Right cardiac atrium (tissue), 5 donors: ENCODE results near the gene DNASE1. TPM values are rescaled to one million over a fixed set of nuclear protein-coding genes. Genes with fewer than 3 reads are reported as not detected.

Experiments used
- ATAC-seq, 2 donors: fragments of 200-7000 bp; cut with Tn5 transposase; one replicate each; pipeline versions ENCODE4 v1.8.0 to v1.9.1; 2020; ENCODE audit warnings: moderate library complexity in 2 of 2, mild to moderate bottlenecking in 1 of 2
- DNase-seq, 3 donors: peaks; one replicate each; pipeline ENCODE4 v3.0.0-alpha.2; 2020
- H3K27ac ChIP-seq: one replicate; pipeline ENCODE4 v1.5.1; 2013; ENCODE audit warnings: mild to moderate bottlenecking, low read length, control low read depth, moderate library complexity
- H3K27me3 ChIP-seq: one replicate; pipeline ENCODE4 v1.6.1; 2013; ENCODE audit not compliant: control insufficient read depth, insufficient read depth
- H3K4me1 ChIP-seq: one replicate; pipeline ENCODE4 v1.6.1; 2013; ENCODE audit warnings: low read length; ENCODE audit not compliant: control insufficient read depth, insufficient read depth
- H3K4me3 ChIP-seq: one replicate; pipeline ENCODE4 v1.5.1; 2013; ENCODE audit warnings: low read length, control low read depth
- H3K9me3 ChIP-seq: one replicate; pipeline ENCODE4 v1.6.1; 2013; ENCODE audit warnings: low read length; ENCODE audit not compliant: control insufficient read depth
- WGBS: extraction: QIAGEN DNeasy Blood & Tissue Kit; methylation state at CpG from one replicate; pipeline ENCODE4 v1.1.7; 2013; 5-methylcytosine and 5-hydroxymethylcytosine counted together
- intact Hi-C, 4 donors: fragments of 100-400 bp; cut with DNase I; formaldehyde crosslinking; loops; one replicate each; pipeline versions ENCODE4 v1.11.0 to v1.14.0; 2022 to 2023
- polyA plus RNA-seq: library from polyadenylated mRNA; stranded (reverse); fragments of 200-250 nt; gene quantifications from one replicate; pipeline ENCODE4 v1.2.3, GENCODE V29; 2013
- total RNA-seq, 4 donors: library from RNA; stranded (reverse); fragmentation: NEBNext Ultra II Directional; extraction: Animal tissue kit (Norgen Biotek cat#: 25700); gene quantifications; one replicate each; pipeline ENCODE4 v1.2.1, GENCODE V29; 2021
- donor health status: healthy with polysubstance abuse.
- donor health status: DM: no; HTN: yes; CAD: no.
- donor health status: DM: no; HTN: no; CAD: no.
- donor health status: DM: no; HTN: yes; CAD: no; lungs with severe emphysema.
- donor health status: DM: yes; HTN: yes; CAD: no.

DNASE1 gene
- total and polyA plus RNA-seq, 5 donors: 3.4 to 10.7 (median 7.2) TPM

DNA sequence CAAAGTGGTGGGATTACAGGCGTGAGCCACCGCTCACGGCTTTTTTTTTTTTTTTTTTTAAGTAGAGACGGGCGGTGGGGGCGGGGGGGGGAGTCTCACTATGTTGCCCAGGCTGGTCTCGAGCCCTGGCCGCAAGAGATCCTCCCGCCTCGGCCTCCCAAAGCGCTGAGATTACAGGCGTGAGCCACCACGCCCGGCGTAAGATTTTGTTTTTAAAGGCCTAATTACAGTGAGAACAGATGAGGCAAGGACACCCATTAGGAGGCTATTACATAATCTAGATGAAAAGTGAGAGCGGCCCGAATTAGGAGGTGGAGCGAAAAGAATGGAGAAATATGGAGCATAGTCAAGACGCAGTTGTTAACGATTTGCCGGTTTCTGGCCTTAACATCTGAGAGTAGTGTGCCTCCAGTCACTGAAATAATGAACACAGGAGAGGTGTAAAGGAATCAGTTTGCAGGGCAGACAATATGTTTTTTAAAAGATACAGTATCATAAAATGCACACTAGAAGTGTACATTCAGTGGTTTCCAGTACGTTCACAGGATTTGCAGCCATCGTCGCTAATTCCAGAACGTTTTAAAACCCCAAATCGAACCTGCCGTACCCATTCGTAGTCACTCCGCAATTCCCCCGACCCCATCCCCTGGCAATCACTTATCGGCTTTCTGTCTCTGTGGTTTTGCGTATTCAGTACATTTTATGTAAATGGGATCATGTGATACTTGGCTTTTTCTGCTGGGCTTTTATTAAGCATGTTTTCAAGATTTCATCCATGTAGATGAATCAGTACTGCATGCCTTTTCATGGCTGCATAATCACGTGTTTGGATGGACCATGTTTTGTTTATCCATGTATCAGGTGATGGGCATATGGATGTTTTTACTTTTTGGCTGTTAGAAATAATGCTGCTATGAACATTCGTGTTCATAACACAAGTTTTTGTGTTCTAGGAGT lies 41.7 kb upstream of the DNASE1 start:
- DNase-seq (no peak), ATAC-seq (no peak)
- Histone ChIP-seq H3K27ac (no peak overlapping the region), H3K4me3 (peak overlapping the region; percentile 96), H3K27me3 (no peaks in the 10 kb centered on the region), H3K4me1 (no peaks in the 10 kb centered on the region), H3K9me3 (no peaks in the 10 kb centered on the region)
- intact Hi-C loops: no loop called here
- 80% methylated on average over 34 of the region's 34 CpGs for whole genome bisulfite sequencing

DNA sequence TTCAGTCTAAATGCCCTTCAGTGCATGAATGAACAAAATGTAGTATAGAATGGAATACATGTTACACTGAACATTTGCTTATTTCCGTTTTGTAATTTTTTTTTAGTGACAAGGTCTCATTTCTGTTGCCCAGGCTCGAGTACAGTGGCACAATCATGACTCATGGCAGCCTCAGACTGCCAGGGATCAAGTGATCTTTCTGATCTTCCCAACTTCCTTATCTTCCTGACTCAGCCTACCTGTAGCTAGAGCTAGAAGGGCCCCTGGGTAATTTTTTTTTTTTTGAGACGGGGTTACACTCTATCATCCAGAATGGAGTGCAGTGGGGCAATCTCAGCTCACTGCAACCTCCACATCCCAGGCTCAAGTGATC lies 35.7 kb upstream of the DNASE1 start:
- Histone ChIP-seq H3K4me3 (no peak overlapping the region), H3K27ac (no peak overlapping the region), H3K9me3 (no peaks in the 10 kb centered on the region), H3K4me1 (no peaks in the 10 kb centered on the region), H3K27me3 (no peaks in the 10 kb centered on the region)
- DNase-seq: no peak
- ATAC-seq: no peak
- 84% methylated on average over 3 of the region's 3 CpGs for WGBS
- intact Hi-C loops: no loop called here

DNA sequence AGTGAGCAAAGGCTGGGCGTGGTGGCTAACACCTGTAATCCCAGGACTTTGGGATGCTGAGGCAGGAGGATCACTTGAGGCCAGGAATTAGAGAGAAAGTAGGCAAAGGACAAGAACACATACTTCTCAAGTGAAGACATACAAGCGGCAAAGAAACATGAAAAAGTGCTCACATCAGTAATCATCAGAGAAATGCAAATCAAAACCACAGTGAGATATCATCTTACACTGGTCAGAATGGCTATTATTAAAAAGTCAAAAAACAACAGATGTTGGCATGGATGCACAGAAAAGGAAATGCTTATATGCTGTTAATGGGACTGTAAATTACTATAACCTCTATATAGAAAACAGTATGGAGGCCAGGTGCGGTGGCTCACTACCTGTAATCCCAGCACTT lies 30.8 kb upstream of the DNASE1 start:
- peaks cover 2% of the 10 kb centered on the region for H3K4me1 ChIP-seq
- H3K27ac ChIP-seq: no peak overlapping the region
- no peaks in the 10 kb centered on the region for H3K9me3 ChIP-seq
- H3K27me3 ChIP-seq: no peaks in the 10 kb centered on the region
- ATAC-seq (no peak), DNase-seq (no peak)
- 93% methylated on average over 3 of the region's 3 CpGs for WGBS
- intact Hi-C loops: no loop called here
- no peak overlapping the region for H3K4me3 ChIP-seq

DNA sequence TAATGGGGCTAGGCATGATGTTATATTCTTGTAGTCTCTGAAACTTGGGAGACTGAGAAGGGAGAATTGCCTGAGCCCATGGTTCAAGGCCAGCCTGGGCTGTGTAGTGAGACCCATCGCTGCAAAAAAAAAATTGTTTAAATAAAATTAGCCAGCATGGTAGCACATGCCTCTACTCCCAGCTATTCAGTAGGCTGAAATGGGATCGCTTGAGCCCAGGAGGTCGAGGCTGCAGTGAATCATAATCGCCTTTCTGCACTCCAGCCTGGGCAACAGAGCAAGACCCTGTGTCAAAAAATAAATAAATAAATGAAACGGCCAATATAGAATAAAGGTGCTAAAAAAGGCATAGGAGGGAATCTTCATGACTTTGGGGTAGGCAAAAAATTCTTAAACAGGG lies 29.2 kb upstream of the DNASE1 start:
- intact Hi-C loops: no loop called here
- Histone ChIP-seq H3K4me1 (peaks cover 2% of the 10 kb centered on the region), H3K27me3 (no peaks in the 10 kb centered on the region), H3K4me3 (no peak overlapping the region), H3K27ac (no peak overlapping the region), H3K9me3 (no peaks in the 10 kb centered on the region)
- no peak for DNase-seq
- ATAC-seq: no peak
- 93% methylated on average over 5 of the region's 5 CpGs for WGBS

DNA sequence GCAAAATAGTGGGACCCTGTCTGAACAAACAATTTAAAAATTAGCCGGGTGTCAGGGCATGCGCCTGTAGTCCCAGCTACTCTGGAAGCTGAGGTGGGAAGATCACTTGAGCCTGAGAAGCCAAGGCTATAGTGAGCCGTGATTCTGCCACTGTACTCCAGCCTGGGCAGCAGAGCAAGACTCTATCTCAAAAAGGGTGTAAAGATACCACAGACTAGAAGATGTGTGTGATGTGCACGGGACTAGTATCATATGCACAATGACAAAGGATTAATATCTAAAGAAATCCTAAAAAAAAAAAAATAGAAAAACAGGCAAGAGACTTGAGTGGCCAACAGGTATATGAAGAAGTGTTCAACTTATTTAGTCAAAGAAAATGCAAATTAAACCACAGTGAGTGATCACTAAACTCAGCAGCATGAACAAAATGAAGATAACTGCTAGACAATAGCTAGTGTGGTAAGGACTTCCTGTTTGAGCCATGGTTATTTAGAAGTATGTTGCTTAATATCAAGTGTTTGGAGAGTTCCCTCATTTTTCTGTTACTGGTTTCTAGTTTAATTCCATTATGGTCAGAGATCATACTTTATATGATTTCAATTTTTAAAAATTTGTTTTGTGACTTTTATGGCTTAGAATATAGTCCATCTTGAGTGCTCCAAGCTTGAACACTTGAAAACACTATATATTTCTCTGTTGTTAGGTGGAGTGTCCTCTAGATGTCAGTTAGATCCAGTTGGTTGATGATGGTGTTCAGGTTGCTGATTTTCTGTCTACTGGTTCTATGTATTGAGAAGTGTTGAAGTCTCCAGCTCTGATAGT lies 28.4 kb upstream of the DNASE1 start:
- Histone ChIP-seq H3K9me3 (no peaks in the 10 kb centered on the region), H3K4me1 (peaks cover 2% of the 10 kb centered on the region), H3K27ac (no peak overlapping the region), H3K4me3 (no peak overlapping the region), H3K27me3 (no peaks in the 10 kb centered on the region)
- no peak for DNase-seq
- intact Hi-C loops: no loop called here
- 81% methylated on average over 4 of the region's 4 CpGs for WGBS
- ATAC-seq: no peak

DNA sequence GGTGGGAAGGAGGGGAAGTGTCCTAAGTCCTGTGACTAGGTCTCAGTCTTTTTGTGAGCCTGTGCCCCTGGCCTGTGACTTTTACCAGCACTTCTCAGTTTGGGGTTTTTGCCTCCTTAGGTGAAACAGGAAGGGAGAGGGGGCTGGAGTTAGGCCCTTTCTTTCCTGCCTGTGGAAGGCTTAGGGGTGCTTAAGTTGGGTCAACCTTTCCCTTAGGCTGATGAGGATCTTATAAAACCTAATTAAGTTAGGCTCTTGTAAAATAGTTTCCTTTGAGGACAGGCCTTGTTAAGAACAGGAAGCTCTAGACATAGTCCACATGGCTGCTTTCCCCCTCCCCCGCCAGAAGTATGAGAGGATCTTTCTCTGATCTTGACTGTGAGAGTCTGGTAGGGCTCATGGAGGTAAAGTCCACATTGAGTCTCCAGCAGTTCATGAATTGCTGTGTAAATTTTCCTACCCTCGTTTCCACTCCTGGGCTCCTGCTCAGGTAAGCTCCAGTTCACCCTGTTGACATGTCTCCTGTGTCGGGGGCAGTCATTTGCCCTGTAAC lies 17.0 kb upstream of the DNASE1 start:
- H3K4me3 ChIP-seq: no peak overlapping the region
- ATAC-seq (no peak), DNase-seq (no peak)
- intact Hi-C loops: no loop called here
- H3K27ac ChIP-seq: no peak overlapping the region
- H3K4me1 ChIP-seq: no peaks in the 10 kb centered on the region
- WGBS: 63% methylated on average over 3 of the region's 3 CpGs
- H3K27me3 ChIP-seq: no peaks in the 10 kb centered on the region
- H3K9me3 ChIP-seq: no peaks in the 10 kb centered on the region

DNA sequence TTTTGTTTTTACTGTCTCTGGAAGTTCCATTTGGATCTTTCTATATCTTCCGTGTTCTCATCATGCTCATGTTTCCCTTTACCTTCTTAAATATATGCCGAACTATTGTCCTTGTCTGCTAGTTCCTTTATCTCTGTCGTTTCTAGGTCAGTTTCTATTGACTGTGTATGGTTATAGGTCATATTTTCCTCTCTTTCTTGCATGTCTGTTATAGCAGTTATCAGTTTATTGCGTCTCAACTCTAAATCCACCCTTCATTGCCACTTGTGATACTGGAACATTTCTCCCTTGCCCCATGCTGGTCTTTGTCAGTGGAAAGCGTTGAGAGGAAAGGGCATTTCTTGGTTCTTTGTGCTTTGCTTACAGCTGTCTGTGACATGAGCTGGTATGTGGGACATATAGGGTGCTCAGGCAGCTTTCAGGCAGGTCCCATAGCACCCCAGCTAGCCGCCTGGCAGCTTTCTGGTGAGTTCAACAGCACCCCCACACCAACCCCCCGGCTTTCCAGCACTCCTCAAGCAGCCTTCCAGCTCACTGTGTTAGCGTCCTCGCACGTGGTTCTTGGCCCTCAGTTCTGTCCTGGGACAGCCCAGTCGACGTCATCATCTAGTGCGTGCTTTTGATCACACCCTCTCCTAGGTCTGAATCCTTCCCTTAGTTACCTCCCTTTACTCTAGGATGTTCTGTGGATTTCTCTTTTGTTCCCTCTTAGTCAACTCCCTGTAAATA lies 15.4 kb upstream of the DNASE1 start:
- Histone ChIP-seq H3K9me3 (no peaks in the 10 kb centered on the region), H3K27me3 (no peaks in the 10 kb centered on the region), H3K4me1 (no peaks in the 10 kb centered on the region), H3K4me3 (no peak overlapping the region), H3K27ac (no peak overlapping the region)
- no peak for DNase-seq
- intact Hi-C loops: no loop called here
- ATAC-seq: no peak
- 91% methylated on average over 13 of the region's 13 CpGs for WGBS

DNA sequence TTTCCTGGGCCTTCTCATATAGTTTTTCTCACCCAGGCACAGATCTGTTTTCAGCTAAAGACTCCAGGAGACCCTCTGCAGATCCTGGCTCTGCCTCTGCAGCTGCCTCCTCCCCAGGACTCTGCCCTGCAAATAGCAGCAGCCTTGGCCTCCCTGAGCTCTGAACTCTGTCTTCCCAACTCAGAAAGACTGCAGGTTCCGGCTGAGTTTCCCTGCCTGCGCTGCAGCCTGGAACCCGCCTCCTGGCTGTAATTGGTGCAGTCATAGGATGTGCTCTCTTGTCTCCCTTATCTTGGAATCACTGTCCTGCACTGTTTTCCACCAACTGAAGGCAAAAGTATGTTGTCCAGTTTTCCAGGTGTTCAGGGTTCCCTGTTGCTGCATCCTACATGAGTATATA lies 14.3 kb upstream of the DNASE1 start:
- no peak for ATAC-seq
- H3K9me3 ChIP-seq: no peaks in the 10 kb centered on the region

DNA sequence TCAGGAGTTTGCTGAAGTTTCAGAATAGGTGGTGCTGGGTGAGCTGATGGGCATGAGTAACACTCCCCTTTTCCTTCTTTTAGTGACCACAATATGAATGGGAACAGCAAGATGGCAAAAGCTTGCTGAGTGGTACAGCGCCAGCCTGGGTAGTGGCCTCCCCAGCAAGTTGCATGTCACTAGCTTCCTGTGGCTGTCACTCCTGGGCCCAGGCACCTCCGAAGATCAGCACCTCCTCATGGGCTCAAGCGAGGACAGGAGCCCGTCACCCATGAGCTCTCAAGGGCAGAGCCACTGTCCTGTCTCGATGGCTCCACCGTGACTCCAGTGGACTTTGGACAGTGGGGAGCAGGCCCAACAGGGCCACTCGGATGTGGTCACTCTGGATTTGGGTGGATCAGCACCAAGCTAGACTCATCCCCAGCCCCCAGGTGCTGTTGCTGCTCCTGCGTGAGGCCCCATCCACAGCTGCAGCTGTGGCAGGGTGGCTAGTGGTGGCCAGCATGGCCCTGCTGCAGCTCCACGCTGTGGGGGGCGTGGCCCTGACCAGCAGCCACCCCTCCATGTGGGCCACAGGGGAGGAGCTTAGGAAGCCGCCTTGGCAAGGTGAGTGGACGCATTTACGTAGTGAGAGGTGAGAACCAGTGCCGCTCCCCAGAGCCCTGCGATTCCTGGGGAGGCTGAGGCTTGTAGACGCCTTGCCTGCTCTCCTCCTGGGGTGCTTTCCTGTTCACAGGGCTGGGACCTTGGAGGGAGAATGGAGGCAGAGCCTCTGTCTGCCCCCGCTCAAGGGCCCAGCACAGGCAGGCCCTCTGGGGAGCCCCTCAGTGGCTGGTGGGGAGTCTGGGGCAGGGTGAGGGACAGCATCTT lies 13.6 kb upstream of the DNASE1 start:
- Histone ChIP-seq H3K4me3 (no peak overlapping the region), H3K4me1 (no peaks in the 10 kb centered on the region), H3K27ac (no peak overlapping the region), H3K27me3 (no peaks in the 10 kb centered on the region), H3K9me3 (no peaks in the 10 kb centered on the region)
- intact Hi-C loops: no loop called here
- DNase-seq (no peak), ATAC-seq (no peak)
- WGBS: 96% methylated on average over 17 of the region's 17 CpGs

More for the DNA sequence above, 14.3 kb upstream of the DNASE1 start:
- Histone ChIP-seq H3K27me3 (no peaks in the 10 kb centered on the region), H3K4me3 (no peak overlapping the region), H3K4me1 (no peaks in the 10 kb centered on the region), H3K27ac (no peak overlapping the region)
- WGBS: 93% methylated on average over 3 of the region's 3 CpGs
- intact Hi-C loops: no loop called here
- DNase-seq: no peak

DNA sequence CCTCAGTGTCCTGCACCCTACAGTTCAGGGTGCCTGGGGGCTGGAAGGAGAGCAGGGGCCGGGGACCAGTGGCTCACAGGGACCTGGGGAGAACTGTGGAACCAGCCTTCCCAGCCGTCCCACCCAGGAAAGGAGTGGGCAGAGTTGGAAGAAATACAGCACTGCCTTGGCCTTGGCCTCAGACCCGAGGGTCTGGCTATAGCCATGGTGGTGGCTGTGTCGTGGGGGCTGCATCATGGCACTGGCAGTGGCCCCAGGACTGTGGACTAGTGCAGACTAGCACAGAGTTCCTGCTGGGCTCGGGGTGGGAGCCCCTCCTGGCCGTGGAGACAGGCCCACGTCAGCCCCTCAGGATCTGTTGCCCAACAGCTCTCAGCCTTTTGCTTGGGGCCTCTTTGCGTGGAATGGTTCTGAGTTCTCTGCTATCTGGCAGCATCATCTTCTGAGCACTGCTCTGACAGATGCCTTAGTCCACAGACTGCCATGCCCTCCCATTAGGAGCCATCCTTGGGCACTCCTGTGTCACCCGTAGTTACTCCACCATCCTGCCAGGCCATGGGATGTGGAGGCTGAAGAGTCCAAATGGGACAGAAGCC lies 12.6 kb upstream of the DNASE1 start:
- no peak overlapping the region for H3K27ac ChIP-seq
- DNase-seq (no peak), ATAC-seq (no peak)
- no peaks in the 10 kb centered on the region for H3K27me3 ChIP-seq
- H3K9me3 ChIP-seq: no peaks in the 10 kb centered on the region
- H3K4me1 ChIP-seq: no peaks in the 10 kb centered on the region
- intact Hi-C loops: no loop called here
- 95% methylated on average over 9 of the region's 9 CpGs for WGBS
- H3K4me3 ChIP-seq: no peak overlapping the region
